Limb (tissue), 2 donors: ENCODE data around the gene DPH1.

Experiments used
- DNase-seq, 2 donors: peaks; one replicate each; pipeline ENCODE4 v3.0.0-alpha.2; 2016; ENCODE audit errors: extremely low spot score in 2 of 2

DPH1 gene

DNA sequence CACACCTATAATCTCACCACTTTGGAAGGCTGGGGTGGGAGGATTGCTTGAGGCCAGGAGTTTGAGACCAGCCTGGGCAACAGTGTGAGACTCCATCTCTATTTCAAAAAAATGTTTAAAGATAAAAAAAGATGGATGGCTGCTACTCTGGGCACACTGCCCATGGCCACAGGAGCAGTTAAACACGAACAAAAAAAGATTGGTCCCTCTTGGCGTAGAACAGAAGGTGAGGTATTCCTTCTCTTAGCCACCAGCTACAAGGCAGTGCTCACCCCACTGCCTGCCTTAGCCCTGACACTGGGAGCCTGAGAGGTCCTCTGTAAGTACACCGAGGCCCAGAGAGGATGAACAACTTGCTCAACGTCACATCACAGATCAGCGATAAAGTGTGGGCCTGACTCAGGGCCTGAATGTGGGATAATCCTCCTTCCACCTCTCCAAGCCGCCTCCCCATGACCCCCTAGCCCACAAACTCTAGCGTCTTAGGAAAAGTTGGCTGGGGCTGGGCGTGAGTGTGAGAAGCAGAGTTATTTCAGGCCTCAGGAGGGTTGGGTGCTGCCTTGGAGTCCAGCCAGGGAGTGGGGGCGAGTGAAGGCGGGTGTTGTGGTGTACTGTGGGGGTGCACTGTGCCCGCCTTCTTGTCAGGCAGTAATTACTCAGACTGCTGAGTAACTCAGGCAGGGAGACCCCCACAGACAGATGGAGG is 2.3 kb upstream of the DPH1 start:
- DNase-seq = no peak

DNA sequence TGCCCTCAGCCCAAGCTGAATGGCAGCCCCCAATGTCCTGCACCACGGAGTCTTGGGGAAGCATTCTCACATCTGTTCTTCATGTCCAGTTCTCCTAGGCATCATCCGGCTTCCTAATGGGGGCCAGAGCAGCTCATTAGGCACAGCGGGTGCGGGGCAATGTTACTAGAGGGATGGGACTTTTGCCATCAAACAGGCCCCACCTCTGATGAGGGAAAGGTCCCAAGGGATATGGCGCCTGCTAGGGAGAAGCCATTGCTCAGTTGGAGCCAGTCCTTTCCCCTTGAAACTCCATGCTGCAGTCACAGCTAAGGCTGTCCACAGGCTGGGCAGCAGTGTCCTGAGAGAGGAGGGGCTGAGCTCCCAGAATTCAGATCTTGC is 1.7 kb upstream of the DPH1 start:
- no peak for DNase-seq

DNA sequence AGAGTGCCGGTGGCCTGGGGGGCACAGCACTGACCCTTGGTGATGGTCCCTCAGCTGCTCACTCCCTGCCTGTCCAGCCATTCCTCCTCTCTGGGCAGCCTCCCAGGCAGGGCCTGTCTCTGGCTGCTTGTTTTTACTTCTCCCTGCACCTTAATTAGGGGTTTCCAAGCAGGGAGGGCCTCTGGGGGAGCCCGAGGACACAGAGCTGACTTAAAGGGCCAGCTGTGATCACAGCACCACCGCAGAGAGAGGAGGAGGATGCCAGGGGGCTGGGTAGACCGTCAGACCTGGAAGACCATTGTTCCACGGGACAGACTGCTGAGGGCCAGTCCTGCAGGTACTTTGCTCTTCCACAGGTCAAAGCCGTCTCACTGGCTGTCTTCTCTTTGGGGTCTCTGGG is 1.2 kb upstream of the DPH1 start:
- no peak for DNase-seq

DNA sequence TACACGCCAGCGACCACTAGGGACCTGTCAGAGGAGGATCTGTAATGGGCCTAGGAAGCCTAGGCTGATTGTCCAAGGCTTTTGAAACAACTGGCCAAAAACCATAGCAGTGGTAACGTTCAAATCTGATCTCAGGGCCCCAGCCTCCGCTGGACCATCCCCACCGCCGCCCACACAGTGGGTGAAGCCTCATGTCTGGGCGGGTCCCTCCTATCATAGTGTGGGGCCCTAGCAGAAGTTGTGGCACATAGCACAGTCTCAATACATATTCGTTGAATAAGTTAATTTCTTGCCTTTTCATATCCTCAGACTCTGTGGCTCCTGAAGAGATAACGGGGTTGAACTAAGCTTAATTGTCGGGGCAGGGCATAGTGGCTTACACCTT is 818 bp downstream of the DPH1 start:
- DNase-seq = no peak

DNA sequence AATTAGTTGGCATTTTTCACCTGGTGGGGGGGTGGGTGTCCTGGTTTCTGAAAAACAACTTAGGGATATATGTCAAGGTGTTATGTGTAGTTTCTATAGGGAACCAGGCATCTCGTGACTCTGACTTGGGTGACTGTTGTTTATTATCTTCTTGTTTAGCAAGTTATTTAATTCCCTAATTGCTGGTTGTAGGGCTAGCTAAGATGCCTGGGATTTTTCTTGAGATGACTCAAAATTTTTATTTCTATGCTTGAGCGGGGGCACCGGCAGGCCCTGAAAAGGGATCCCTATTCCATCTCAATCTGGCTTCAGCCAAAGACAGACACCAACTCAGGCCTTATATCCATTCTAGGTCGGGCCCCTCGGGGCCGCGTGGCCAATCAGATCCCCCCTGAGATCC is 3.2 kb downstream of the DPH1 start:
- no peak for DNase-seq

DNA sequence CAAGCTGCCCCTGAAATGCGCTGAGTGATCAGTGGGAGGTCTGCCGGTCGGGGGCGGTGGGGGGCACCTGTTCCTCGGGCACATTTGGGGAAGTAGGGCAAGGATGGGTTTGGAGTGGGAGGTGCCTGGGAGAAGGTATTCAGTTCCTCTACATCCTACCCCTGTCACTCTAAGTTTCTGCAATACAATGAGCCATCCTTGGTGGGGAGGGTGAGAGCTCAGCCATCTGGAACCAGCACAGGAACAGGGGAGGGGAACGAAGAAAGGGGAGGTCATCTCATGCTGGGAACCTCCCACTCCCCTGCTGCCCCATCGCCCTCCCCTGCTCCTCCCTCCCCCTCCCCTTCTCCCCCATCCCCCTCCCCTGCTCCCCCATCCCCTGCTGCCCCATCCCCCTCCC is 4.2 kb downstream of the DPH1 start:
- no peak for DNase-seq

DNA sequence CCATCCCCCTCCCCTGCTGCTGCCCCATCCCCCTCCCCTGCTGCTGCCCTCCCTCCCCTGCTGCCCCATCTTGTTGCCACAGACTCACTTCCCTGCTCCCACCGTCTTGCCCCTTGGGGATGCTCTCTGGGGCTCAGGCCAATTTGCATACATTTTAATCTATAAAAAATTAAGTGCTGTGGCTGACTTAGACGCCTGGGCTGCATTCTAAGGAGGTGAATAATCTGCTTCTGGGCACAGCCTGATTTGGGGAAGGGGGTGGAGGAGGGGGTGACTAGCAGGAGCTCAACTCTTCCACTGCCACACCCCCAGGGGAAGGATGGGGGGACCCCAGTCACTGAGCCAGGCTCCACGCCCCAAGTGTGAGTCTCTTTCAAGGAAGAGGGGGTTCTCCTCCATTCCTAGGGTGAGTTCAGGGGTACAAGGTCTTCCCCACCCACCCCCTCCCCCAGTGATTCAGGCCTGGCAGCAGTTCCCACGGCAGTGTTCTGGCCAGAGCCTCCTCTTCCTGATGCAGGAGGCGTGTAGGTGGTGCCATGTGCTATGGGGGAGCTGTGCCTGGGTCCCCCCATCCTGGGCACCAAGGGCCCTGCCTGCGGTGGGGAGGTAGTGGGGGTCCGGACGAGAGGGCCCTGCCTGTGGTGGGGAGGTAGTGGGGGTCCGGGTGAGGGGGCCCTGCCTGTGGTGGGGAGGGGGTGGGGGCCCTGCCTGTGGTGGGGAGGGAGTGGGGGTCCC is 5.0 kb downstream of the DPH1 start:
- DNase-seq = no peak

DNA sequence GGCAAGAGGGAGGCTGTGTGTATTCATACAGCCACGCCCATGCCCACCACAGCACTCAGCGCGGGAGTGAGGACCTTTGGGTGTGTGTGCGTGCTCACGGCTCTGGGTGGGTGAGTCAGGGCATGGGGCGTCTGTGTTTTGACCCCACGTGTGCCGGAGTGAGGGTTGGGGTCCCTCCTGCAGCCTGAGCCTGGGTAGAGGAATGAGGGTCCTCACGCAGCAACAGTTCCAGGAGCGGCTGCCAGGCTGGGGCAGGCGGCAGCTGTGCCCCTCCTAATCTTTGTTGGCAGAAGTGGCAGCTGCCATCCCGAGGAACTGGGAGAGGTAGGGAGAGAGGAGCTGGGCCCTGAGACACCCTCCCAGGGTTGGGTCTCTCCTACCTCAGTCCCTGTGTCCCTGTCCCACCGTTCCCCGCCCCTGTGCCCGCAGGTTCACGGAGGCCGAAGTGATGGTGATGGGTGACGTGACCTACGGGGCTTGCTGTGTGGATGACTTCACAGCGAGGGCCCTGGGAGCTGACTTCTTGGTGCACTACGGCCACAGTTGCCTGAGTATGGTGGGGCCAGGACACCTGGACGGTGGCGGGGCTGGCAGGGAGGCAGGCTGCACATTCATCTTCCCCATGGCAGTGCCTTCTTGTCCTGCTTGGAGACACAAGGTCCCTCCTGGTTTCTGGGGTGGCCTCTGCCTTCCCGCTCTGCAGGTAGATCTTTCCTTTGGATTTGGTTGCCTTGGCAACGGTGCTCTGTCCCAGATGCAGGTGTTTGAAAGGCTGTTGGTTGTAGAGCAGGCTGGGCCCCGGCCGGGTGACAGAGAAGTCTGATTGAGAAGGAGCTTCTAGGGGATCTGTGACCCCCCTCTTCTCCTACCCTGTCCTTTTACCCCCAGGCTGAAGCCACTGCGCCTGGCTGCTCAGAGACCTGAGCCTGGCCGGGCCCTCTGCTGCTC is 5.9 kb downstream of the DPH1 start:
- no peak for DNase-seq

DNA sequence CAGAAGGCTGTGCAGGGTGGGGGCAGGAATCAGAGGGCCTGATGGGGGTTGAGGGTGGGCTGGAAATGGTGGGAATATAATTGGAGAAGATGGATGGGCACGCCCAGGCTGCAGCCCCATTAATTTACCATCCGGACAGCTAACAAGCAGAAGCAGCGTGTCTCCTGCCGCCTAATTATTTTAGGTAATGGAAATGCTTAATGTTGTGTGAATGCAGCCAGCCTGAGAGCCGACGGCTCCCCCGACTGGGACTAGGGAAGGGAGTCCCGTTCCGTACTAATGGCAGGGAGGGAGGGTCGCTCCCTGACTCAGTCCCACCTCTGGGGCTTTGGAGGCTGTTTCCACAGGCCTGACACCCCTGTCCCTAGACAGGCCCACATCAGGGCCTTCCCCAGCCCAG is 7.2 kb downstream of the DPH1 start:
- DNase-seq = no peak

DNA sequence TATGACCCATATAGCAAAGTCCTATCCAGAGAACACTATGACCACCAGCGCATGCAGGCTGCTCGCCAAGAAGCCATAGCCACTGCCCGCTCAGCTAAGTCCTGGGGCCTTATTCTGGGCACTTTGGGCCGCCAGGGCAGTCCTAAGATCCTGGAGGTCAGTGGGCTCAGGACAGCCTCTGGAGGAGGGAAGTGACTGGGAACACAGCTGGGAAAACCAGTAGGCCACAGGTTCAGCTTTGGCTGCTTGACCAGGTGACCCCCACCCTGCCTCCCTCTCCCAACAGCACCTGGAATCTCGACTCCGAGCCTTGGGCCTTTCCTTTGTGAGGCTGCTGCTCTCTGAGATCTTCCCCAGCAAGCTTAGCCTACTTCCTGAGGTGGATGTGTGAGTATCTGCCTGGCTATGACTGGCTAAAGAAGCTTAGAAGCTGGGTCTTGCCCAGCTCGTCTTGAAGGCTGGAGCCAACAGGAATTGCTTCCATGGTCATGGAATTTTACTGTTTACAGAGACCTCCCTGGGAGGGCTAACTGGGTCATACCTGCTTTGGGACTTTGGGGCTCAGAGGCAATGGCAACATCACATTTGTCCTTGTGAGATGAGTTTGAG is 10.4 kb downstream of the DPH1 start:
- no peak for DNase-seq

DNA sequence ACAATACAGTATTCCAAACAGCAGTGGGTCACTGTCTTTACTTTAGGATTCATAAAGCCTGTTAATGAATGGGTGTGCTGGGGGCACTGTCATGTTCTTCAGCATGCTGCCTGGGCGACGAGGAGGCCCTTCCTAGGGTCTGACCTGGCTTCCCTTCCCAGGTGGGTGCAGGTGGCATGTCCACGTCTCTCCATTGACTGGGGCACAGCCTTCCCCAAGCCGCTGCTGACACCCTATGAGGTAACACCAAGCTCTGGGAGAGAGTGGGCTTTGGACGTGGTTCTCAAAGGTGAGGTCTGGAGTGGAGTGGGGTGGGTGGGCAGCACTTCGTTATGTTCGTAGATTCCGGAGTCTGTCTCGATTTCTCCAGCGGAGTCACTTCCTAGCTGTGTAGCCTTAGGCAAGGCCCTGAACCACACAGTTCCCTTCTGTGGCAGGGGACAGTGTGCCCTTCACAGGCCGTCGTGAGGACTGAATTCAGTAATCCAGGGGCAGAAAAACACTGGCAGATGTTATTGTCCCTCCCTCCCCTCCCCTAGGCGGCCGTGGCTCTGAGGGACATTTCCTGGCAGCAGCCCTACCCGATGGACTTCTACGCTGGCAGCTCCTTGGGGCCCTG is 11.1 kb downstream of the DPH1 start:
- no peak for DNase-seq

DNA sequence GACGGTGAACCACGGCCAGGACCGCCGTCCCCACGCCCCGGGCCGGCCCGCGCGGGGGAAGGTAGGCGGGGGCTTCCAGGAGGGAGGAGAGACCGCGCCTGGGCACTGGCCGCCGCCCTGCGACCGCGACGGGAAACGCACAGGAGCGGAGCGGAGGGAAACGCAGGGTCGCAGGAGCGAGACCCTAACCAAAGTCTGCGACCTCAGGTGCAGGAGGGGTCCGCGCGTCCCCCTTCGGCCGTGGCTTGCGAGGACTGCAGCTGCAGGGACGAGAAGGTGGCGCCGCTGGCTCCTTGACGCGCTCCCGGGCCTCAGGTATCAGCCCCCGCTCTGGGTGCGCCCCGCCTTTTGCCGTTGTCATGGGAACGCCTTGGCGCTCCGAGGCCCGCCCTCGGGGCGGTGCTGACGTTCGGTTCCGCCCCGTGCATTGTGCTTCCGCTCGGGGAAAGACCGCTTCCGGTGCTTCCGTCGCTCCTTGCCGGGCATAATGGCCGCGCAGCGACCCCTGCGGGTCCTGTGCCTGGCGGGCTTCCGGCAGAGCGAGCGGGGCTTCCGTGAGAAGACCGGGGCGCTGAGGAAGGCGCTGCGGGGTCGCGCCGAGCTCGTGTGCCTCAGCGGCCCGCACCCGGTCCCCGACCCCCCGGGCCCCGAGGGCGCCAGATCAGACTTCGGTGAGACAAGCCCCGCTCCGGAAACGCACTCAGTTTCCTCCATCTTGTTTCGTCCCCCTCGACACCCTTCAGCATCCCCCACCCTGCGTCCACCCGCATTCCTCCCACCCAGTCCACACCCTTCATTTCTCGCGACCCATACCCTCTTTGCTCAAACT is 11.8 kb downstream of the DPH1 start, which contains the start of gene OVCA2:
TSS of gene OVCA2 (plus strand) at position 462 of the 829 bp plus-strand sequence. CDS start at position 488, 26 bp downstream.
- DNase-seq = peak; percentile 96 to 98

DNA sequence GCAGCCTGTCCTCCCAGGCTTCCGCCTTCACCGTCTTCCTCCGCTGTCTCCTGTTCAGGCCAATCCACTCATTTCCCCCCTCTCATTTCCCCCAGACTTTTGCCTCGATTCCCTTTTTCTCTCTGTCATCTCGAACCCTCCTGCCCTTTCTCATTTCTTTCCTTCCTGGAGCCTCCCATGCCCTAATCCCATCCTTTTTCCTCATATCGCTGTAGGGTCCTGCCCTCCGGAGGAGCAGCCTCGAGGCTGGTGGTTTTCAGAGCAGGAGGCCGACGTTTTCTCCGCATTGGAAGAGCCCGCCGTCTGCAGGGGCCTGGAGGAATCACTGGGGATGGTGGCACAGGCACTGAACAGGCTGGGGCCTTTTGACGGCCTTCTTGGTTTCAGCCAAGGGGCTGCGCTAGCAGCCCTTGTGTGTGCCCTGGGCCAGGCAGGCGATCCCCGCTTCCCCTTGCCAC is 12.5 kb downstream of the DPH1 start:
- DNase-seq = no peak

DNA sequence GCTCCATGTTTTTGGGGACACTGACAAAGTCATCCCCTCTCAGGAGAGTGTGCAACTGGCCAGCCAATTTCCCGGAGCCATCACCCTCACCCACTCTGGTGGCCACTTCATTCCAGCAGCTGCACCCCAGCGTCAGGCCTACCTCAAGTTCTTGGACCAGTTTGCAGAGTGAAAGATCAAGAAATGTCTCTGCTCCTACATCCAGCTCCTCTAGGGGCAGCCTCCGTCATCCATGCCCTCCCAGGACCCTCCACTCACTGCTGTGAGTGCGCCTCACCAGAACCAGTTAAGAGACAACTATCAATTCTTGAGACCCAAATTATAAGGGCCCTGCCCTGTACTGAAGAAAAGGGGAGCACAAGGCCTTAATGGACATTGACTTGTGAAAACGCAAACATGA is 13.0 kb downstream of the DPH1 start:
- no peak for DNase-seq

DNA sequence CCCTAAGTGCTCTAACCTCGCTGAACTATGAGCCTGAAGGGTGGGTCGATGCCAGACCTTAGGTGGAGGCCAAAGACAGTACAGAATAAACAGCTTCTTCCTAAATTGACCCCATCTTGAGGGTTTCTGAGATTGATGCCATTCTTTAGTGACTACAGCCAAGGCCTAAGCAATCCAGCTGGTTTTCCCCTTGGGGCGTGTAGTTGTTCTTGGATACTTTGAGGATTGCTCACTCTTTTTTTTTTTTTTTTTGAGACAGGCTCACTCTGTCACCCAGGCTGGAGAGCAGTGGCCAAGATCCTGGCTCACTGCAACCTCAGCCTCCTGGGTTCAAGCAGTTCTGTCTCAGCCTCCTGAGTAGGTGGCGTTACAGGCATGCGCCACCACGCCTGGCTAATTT is 13.8 kb downstream of the DPH1 start:
- no peak for DNase-seq

DNA sequence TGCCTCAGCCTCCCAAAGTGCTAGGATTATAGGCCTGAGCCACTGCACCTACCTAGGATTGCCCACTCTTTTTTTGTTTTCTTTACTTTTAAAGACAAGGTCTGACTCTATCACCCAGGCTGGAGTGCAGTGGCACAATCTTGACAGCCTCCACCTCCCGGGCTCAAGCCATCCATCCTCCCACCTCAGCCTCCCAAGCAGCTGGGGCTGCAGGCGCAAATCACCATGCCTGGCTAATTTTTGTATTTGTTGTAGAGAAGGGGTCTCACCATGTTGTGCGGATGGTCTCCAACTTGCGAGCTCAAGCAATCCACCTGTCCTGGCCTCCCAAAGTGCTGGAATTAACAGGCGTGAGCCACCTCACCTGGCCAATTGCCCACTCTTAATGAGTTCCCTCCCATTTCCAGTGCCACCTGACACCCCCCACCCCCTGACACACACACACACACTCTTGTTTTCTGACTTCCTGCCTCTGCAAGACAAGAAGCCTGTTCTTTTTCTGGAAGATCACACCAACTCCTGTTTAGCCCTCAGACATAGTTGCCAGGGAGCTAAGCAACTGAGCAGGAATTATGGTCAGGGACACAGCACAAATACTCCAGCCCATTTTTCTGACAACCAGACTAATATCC is 14.4 kb downstream of the DPH1 start:
- DNase-seq = no peak

DNA sequence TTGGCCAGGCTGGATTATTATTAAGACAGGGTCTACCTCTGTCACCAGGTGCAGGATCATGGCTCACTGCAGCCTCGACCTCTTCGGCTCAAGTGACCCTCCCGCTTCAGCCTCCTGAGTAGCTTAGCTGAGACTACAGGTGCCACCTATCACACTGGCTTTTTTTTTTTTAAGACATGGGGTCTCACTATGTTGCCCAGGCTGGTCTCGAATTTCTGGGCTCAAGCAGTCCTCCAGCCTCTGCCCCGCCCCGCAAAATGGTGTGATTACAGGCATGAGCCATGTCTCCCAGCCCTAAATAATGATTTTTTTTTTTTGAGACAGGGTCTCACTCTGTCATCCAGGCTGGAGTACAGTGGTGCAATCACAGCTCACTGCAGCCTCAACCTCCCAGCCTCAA is 17.6 kb downstream of the DPH1 start:
- no peak for DNase-seq

DNA sequence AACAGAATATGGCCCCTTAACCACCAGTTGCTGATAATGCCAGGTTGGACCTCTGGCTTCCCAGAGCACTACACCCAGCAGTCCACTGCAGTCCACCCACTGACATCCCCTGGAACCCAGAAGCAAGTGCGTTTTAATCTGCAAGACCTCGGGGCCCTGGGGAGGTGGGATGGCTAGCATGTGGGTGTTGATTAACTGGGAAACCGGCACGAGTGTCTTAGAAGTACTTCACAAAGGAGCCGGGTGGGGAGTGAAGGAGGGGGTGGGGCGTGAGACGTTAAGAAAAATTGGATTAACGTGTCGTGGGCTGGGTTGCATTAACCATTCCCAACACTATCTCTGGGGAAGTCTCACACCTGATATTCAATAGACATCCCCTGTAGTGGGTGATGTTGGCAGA is 18.9 kb downstream of the DPH1 start:
- DNase-seq = peak in 1 of 2 donors; percentile 0
